H1 (cell line): ENCODE measurements around the gene ZNF135. TPM values are rescaled to one million over a fixed set of nuclear protein-coding genes. Genes with fewer than 3 reads are reported as not detected.

Experiments used
- CTCF ChIA-PET: fragments of 300-600 bp; sonication (Branson Sonifier 250); formaldehyde crosslinking; loops from one replicate; lab custom pipeline; 2021; ENCODE audit not compliant: partially characterized antibody; lab: Charles Lee
- POLR2A ChIA-PET: fragments of 300-600 bp; sonication (Branson Sonifier 250); formaldehyde crosslinking; loops from one replicate; lab custom pipeline; 2021; ENCODE audit warnings: inconsistent platforms; ENCODE audit not compliant: partially characterized antibody; lab: Charles Lee
- DNase-seq, 2 experiments: peaks; one replicate each; pipeline versions ENCODE4 v3.0.0 to v3.0.0-alpha.2; 2010 to 2022; ENCODE audit warnings: low spot score in 2 of 2, low read depth in 1 of 2, mixed read lengths in 1 of 2
- FAIRE-seq: peaks from 2 replicates; lab custom pipeline; 2011; peaks lifted over from hg19 to GRCh38; lab: Jason Lieb, UNC
- H2AFZ ChIP-seq: 2 replicates; pipeline ENCODE4 v1.8.1; 2012; ENCODE audit warnings: low read length, inconsistent platforms
- H2AK5ac ChIP-seq: 2 replicates; pipeline ENCODE4 v1.6.1; 2013; ENCODE audit warnings: low read depth, low read length
- H2BK120ac ChIP-seq: replicated peaks from 2 replicates; pipeline ENCODE3; 2013; ENCODE audit warnings: low read depth, low read length, inconsistent platforms
- H2BK12ac ChIP-seq: 2 replicates; pipeline ENCODE4 v1.6.1; 2013; ENCODE audit warnings: low read depth, low read length
- H2BK15ac ChIP-seq: 2 replicates; pipeline ENCODE4 v1.6.1; 2013; ENCODE audit warnings: low read length
- H2BK20ac ChIP-seq: 2 replicates; pipeline ENCODE4 v1.6.1; 2013; ENCODE audit warnings: low read length
- H2BK5ac ChIP-seq: 2 replicates; pipeline ENCODE4 v1.6.1; 2013; ENCODE audit warnings: low read depth, low read length
- H3K14ac ChIP-seq: 2 replicates; pipeline ENCODE4 v1.6.1; 2013; ENCODE audit warnings: inconsistent platforms; ENCODE audit not compliant: insufficient read length
- H3K18ac ChIP-seq: 2 replicates; pipeline ENCODE4 v1.6.1; 2013; ENCODE audit warnings: low read length; ENCODE audit errors: extremely low read depth
- H3K23ac ChIP-seq: 2 replicates; pipeline ENCODE4 v1.6.1; 2013; ENCODE audit warnings: inconsistent platforms; ENCODE audit not compliant: insufficient read length
- H3K23me2 ChIP-seq: 2 replicates; pipeline ENCODE4 v1.6.1; 2013; ENCODE audit warnings: low read depth, low read length
- H3K27ac ChIP-seq: 2 replicates; pipeline ENCODE4 v1.6.1; 2011; ENCODE audit warnings: low read depth, low read length, inconsistent platforms
- H3K27me3 ChIP-seq, 4 experiments: replicated peaks in 1 of 4; 1 replicate in 1 of 4; 2 replicates in 3 of 4; pipeline versions ENCODE4 v1.6.1 to v1.8.1; 2011 to 2013; ENCODE audit warnings: low read length in 3 of 4, mild to moderate bottlenecking in 3 of 4, inconsistent platforms in 2 of 4, mixed read lengths in 2 of 4, moderate library complexity in 1 of 4; ENCODE audit not compliant: control insufficient read depth in 3 of 4, insufficient read depth in 3 of 4; ENCODE audit errors: extremely low read depth in 1 of 4
- H3K36me3 ChIP-seq, 4 experiments: 2 replicates each; pipeline versions ENCODE4 v1.6.1 to v1.8.1; 2011 to 2013; ENCODE audit warnings: mild to moderate bottlenecking in 4 of 4, low read length in 3 of 4, moderate library complexity in 2 of 4, control low read depth in 1 of 4, inconsistent platforms in 1 of 4; ENCODE audit not compliant: insufficient read depth in 4 of 4, control insufficient read depth in 2 of 4
- H3K4ac ChIP-seq: replicated peaks from 2 replicates; pipeline ENCODE3; 2013; ENCODE audit warnings: low read length, low read depth, mixed read lengths, inconsistent platforms; ENCODE audit not compliant: insufficient read length
- H3K4me1 ChIP-seq, 4 experiments: replicated peaks in 1 of 4; 1 replicate in 1 of 4; 2 replicates in 3 of 4; pipeline versions ENCODE4 v1.6.1 to v1.8.1; 2011 to 2013; ENCODE audit warnings: low read length in 3 of 4, inconsistent platforms in 2 of 4, mixed read lengths in 1 of 4; ENCODE audit not compliant: insufficient read depth in 4 of 4, control insufficient read depth in 3 of 4
- H3K4me2 ChIP-seq, 2 experiments: 2 replicates each; pipeline versions ENCODE4 v1.6.1 to v1.8.1; 2011 to 2013; ENCODE audit warnings: low read depth in 2 of 2, low read length in 2 of 2, control low read depth in 1 of 2, inconsistent platforms in 1 of 2, mild to moderate bottlenecking in 1 of 2; ENCODE audit not compliant: insufficient read depth in 1 of 2
- H3K4me3 ChIP-seq, 4 experiments: fragments of 200-600, 300-600 bp in 1 of 4; sonication (generic), shearing (Covaris generic), sonication (Bioruptor Twin) in 1 of 4; 2 replicates each; pipeline versions ENCODE4 v1.5.1 to v1.8.1; 2011 to 2016; ENCODE audit warnings: low read length in 4 of 4, low read depth in 3 of 4, control low read depth in 2 of 4, inconsistent platforms in 2 of 4, mild to moderate bottlenecking in 2 of 4, mixed read lengths in 1 of 4, moderate library complexity in 1 of 4; ENCODE audit not compliant: insufficient read depth in 2 of 4; ENCODE audit errors: extremely low read depth in 1 of 4
- H3K56ac ChIP-seq: replicated peaks from 2 replicates; pipeline ENCODE3; 2013; ENCODE audit warnings: low read depth, mild to moderate bottlenecking, mixed read lengths, low read length, inconsistent platforms; ENCODE audit not compliant: insufficient read length
- H3K79me1 ChIP-seq: 2 replicates; pipeline ENCODE4 v1.6.1; 2013; ENCODE audit warnings: low read depth, low read length, control low read depth
- H3K79me2 ChIP-seq, 2 experiments: 2 replicates each; pipeline versions ENCODE4 v1.6.1 to v1.8.1; 2012 to 2013; ENCODE audit warnings: low read length in 2 of 2, mild to moderate bottlenecking in 2 of 2, inconsistent platforms in 1 of 2; ENCODE audit not compliant: insufficient read depth in 2 of 2, control insufficient read depth in 1 of 2
- H3K9ac ChIP-seq, 4 experiments: replicated peaks in 1 of 4; 1 replicate in 1 of 4; 2 replicates in 3 of 4; pipeline versions ENCODE4 v1.6.1 to v1.8.1; 2011 to 2013; ENCODE audit warnings: low read depth in 3 of 4, low read length in 3 of 4, control low read depth in 2 of 4, mild to moderate bottlenecking in 2 of 4, moderate library complexity in 2 of 4, inconsistent platforms in 1 of 4; ENCODE audit errors: extremely low read depth in 1 of 4
- H3K9me3 ChIP-seq, 2 experiments: 2 replicates each; pipeline versions ENCODE4 v1.6.1 to v1.8.1; 2012 to 2013; ENCODE audit warnings: mild to moderate bottlenecking in 2 of 2, moderate library complexity in 2 of 2, control low read depth in 1 of 2, inconsistent platforms in 1 of 2, low read depth in 1 of 2, low read length in 1 of 2, mixed read lengths in 1 of 2; ENCODE audit not compliant: insufficient read depth in 2 of 2
- H4K20me1 ChIP-seq, 2 experiments: replicated peaks in 1 of 2; 2 replicates each; pipeline versions ENCODE3 to v1.8.1; 2011 to 2013; ENCODE audit warnings: inconsistent platforms in 2 of 2, low read length in 2 of 2, mild to moderate bottlenecking in 1 of 2; ENCODE audit not compliant: insufficient read depth in 2 of 2, control insufficient read depth in 1 of 2
- H4K5ac ChIP-seq: 2 replicates; pipeline ENCODE4 v1.6.1; 2013; ENCODE audit warnings: low read length, low read depth, mixed read lengths, inconsistent platforms; ENCODE audit not compliant: insufficient read length
- H4K8ac ChIP-seq: 2 replicates; pipeline ENCODE4 v1.8.0; 2013; ENCODE audit warnings: mild to moderate bottlenecking, moderate library complexity, low read length, inconsistent platforms; ENCODE audit not compliant: insufficient read depth; ENCODE audit errors: extremely low read depth
- H4K91ac ChIP-seq: replicated peaks from 2 replicates; pipeline ENCODE3; 2013; ENCODE audit warnings: low read length, mixed read lengths, inconsistent platforms; ENCODE audit not compliant: insufficient read length
- ASH2L ChIP-seq: fragments of 200-600, 300-600 bp; sonication (generic); IDR thresholded peaks from one replicate; pipeline ENCODE4 v1.7.1; 2017; ENCODE audit warnings: low read length
- CREB1 ChIP-seq: IDR thresholded peaks from 2 replicates; pipeline ENCODE4 v1.6.1; 2012; ENCODE audit warnings: inconsistent platforms
- HDAC2 ChIP-seq, 2 experiments: fragments of 300-600 bp in 1 of 2; sonication (generic) in 1 of 2; IDR thresholded peaks; 2 replicates each; pipeline ENCODE4 v1.6.1; 2011 to 2012; ENCODE audit warnings: low read depth in 2 of 2, low read length in 2 of 2, mild to moderate bottlenecking in 2 of 2, moderate library complexity in 2 of 2, borderline replicate concordance in 1 of 2, inconsistent platforms in 1 of 2
- JUND ChIP-seq: IDR thresholded peaks from 2 replicates; pipeline ENCODE4 v1.6.1; 2011; ENCODE audit warnings: mild to moderate bottlenecking, improper control_type of control experiment, low read length
- KDM5A ChIP-seq: fragments of 200-600 bp; IDR thresholded peaks from 2 replicates; pipeline ENCODE4 v1.7.1; 2012; ENCODE audit warnings: mild to moderate bottlenecking, low read length, inconsistent platforms, mixed read lengths
- NANOG ChIP-seq: IDR thresholded peaks from 2 replicates; pipeline ENCODE4 v1.6.1; 2011; ENCODE audit warnings: low read length, low read depth, mild to moderate bottlenecking, inconsistent platforms; ENCODE audit not compliant: insufficient read depth, poor library complexity, severe bottlenecking
- POU5F1 ChIP-seq: IDR thresholded peaks from 2 replicates; pipeline ENCODE4 v1.6.1; 2011; ENCODE audit warnings: low read depth, mild to moderate bottlenecking, low read length, moderate library complexity
- RXRA ChIP-seq: IDR thresholded peaks from 2 replicates; pipeline ENCODE4 v1.6.1; 2011; ENCODE audit warnings: low read depth, mild to moderate bottlenecking, low read length, moderate library complexity; ENCODE audit not compliant: insufficient read depth
- SIN3A ChIP-seq, 2 experiments: IDR thresholded peaks in 1 of 2; conservative IDR thresholded peaks in 1 of 2; 2 replicates each; pipeline ENCODE4 v1.6.1; 2011 to 2012; ENCODE audit warnings: low read length in 2 of 2, improper control_type of control experiment in 1 of 2, low read depth in 1 of 2, mild to moderate bottlenecking in 1 of 2
- TBP ChIP-seq: IDR thresholded peaks from 2 replicates; pipeline ENCODE4 v1.6.1; 2011; ENCODE audit warnings: low read depth, low read length, improper control_type of control experiment
- WGBS, 2 experiments: shearing (Covaris generic) in 1 of 2; methylation state at CpG; one replicate each; pipeline versions ENCODE4 v1.1.6 to v1.1.7; 2013 to 2015; ENCODE audit warnings: low lambda C conversion rate in 2 of 2, mixed read lengths in 2 of 2, inconsistent platforms in 1 of 2, low coverage in 1 of 2, missing lambda C conversion rate in 1 of 2; ENCODE audit not compliant: insufficient replicate concordance in 2 of 2, insufficient coverage in 1 of 2, insufficient read length in 1 of 2; ENCODE audit errors: extremely low coverage in 1 of 2, missing lambda C conversion rate in 1 of 2; 5-methylcytosine and 5-hydroxymethylcytosine counted together
- polyA plus RNA-seq, 7 experiments: library from polyadenylated mRNA; depleted of rRNA in 3 of 7; stranded (reverse) in 5 of 7; unstranded in 2 of 7; fragments of >200 nt in 5 of 7; fragments of 200-250 nt in 2 of 7; gene quantifications; 1 replicate in 5 of 7; 2 replicates in 1 of 7; 4 replicates in 1 of 7; pipeline versions ENCODE4 v1.2.1 to v1.2.3, GENCODE V29; 2011 to 2013; ENCODE audit warnings: missing spikeins in 2 of 7, mixed read lengths in 2 of 7
- total RNA-seq: library from RNA; stranded (reverse); fragmentation: NEBNext Ultra II Directional; extraction: Animal tissue kit (Norgen Biotek cat#: 25700); gene quantifications from 2 replicates; pipeline ENCODE4 v1.2.1, GENCODE V29; 2021
- TF ChIP-seq, protein P1 (sequence below), 3 experiments: IDR thresholded peaks; 1 replicate in 2 of 3; 2 replicates in 1 of 3; pipeline versions ENCODE4 v1.5.1 to v1.6.1; 2011; ENCODE audit warnings: low read length in 3 of 3, mild to moderate bottlenecking in 3 of 3, inconsistent platforms in 2 of 3, low read depth in 1 of 3, moderate library complexity in 1 of 3; ENCODE audit not compliant: insufficient read depth in 1 of 3; ENCODE audit errors: control extremely low read depth in 1 of 3

The ZNF135 gene
- total and polyA plus RNA-seq, 2 of the 8 experiments (the other 6 are each of a cell fraction or from before 2014, with no cell fraction given), result 5.2 to 7.9 TPM

DNA sequence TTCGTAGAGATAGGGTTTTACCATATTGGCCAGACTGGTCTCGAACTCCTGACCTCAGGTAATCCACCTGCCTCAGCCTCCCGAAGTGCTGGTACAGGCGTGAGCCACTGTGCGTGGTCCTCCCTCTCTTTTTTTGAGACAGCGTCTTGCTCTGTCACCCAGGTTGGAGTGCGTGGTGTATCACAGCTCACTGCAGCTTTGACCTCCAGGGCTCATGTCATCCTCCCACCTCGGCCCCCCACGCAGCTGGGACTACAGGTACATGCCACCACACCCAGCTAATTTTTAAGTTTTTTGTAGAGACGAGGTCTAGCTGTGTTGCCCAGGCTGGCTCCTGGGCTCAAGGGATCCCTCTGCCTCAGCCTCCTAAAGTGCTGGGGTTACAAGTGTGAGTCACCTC, 20.7 kb downstream of the ZNF135 start:
- H4K5ac ChIP-seq, result no peak overlapping the region
- POLR2A ChIA-PET, result interaction anchor here (0.7 to 2.3 kb wide), 8 partner anchors 10 to 76 kb away, joined by 3 to 10 read pairs (median 4); partner anchors contain the start of gene ZNF135
- TF ChIP-seq, protein P1, sequence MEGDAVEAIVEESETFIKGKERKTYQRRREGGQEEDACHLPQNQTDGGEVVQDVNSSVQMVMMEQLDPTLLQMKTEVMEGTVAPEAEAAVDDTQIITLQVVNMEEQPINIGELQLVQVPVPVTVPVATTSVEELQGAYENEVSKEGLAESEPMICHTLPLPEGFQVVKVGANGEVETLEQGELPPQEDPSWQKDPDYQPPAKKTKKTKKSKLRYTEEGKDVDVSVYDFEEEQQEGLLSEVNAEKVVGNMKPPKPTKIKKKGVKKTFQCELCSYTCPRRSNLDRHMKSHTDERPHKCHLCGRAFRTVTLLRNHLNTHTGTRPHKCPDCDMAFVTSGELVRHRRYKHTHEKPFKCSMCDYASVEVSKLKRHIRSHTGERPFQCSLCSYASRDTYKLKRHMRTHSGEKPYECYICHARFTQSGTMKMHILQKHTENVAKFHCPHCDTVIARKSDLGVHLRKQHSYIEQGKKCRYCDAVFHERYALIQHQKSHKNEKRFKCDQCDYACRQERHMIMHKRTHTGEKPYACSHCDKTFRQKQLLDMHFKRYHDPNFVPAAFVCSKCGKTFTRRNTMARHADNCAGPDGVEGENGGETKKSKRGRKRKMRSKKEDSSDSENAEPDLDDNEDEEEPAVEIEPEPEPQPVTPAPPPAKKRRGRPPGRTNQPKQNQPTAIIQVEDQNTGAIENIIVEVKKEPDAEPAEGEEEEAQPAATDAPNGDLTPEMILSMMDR (IDR thresholded peaks at IDR 0.05; ENCODE audit: control extremely low read depth in 1 of 3, insufficient read depth in 1 of 3, low read depth in 1 of 3, low read length in 3 of 3), result no peak
- TF ChIP-seq JUND, result no peak
- TF ChIP-seq NANOG, result no peak
- no peak for TF ChIP-seq ASH2L
- no peak for TF ChIP-seq RXRA
- TF ChIP-seq SIN3A (conservative IDR thresholded peaks at IDR 0.05 in 1 of 2, IDR thresholded peaks at IDR 0.05 in 1 of 2; ENCODE audit: low read depth in 1 of 2, low read length in 2 of 2), result no peak
- no peak for TF ChIP-seq KDM5A
- TF ChIP-seq POU5F1, result no peak
- no peak for TF ChIP-seq TBP
- no peak for TF ChIP-seq CREB1
- no peak for TF ChIP-seq HDAC2 (IDR thresholded peaks at IDR 0.05; ENCODE audit: borderline replicate concordance in 1 of 2, low read depth in 2 of 2, low read length in 2 of 2)

More for the DNA sequence above, 20.7 kb downstream of the ZNF135 start:
- no peak overlapping the region for H3K4ac ChIP-seq
- no peak overlapping the region for H3K56ac ChIP-seq
- no peak overlapping the region for H2BK20ac ChIP-seq
- peaks cover 0 to 9% (median 5%) of the 10 kb centered on the region in 4 experiments; a peak in 2 of 8 replicates for H3K36me3 ChIP-seq
- CTCF ChIA-PET, result interaction anchor here (0.9 to 2.0 kb wide), 5 partner anchors 12 to 58 kb away, joined by 3 to 6 read pairs (median 3); no protein-coding TSS in a partner anchor
- no peaks in the 10 kb centered on the region for H3K27me3 ChIP-seq
- no peak overlapping the region for H2BK15ac ChIP-seq
- H4K8ac ChIP-seq, result no peak overlapping the region; the same call in 1 of the 2 replicates
- H3K23me2 ChIP-seq, result no peaks in the 10 kb centered on the region
- FAIRE-seq, result no peak
- no peak overlapping the region for H3K4me3 ChIP-seq
- no peak overlapping the region for H3K23ac ChIP-seq
- H3K9ac ChIP-seq, result no peak overlapping the region
- no peak overlapping the region for H4K91ac ChIP-seq
- DNase-seq, result no peak
- H3K9me3 ChIP-seq, result peaks cover 0 to 8% of the 10 kb centered on the region in 2 experiments; a peak in 2 of 4 replicates
- H2BK5ac ChIP-seq, result no peak overlapping the region
- H3K79me2 ChIP-seq, result no peaks in the 10 kb centered on the region
- no peaks in the 10 kb centered on the region for H3K4me1 ChIP-seq
- no peaks in the 10 kb centered on the region for H3K79me1 ChIP-seq
- H3K27ac ChIP-seq, result no peak overlapping the region
- no peak overlapping the region for H2AFZ ChIP-seq
- H2BK12ac ChIP-seq, result no peak overlapping the region
- H3K14ac ChIP-seq, result no peak overlapping the region
- 87% methylated on average over 10 of the region's 10 CpGs; no CpG with 5 or more reads in 1 of the 2 experiments for WGBS, 2 experiments
- no peaks in the 10 kb centered on the region for H4K20me1 ChIP-seq
- no peak overlapping the region for H3K18ac ChIP-seq
- no peak overlapping the region for H2AK5ac ChIP-seq
- H3K4me2 ChIP-seq, result no peak overlapping the region
- H2BK120ac ChIP-seq, result no peak overlapping the region
